RWPE2 (cell line): Measurements from ENCODE around the gene GCKR.
"Not testable (repeated sequence)": the region's sequence is repeated elsewhere in the genome, so short reads cannot be mapped to it uniquely, and the experiment has no call there.

ENCODE experiments used
- ATAC-seq: fragments of 200-7000 bp; cut with Tn5 transposase; 3 replicates; pipeline ENCODE4 v1.9.1; 2021; ENCODE audit warnings: low read depth
- DNase-seq: peaks from one replicate; pipeline ENCODE4 v3.0.0-alpha.2; 2020; ENCODE audit warnings: low spot score
- H3K27ac ChIP-seq: fragments of 450-650 bp; 2 replicates; pipeline ENCODE4 v1.5.1; 2017; ENCODE audit warnings: mild to moderate bottlenecking; ENCODE audit not compliant: poor library complexity, severe bottlenecking
- H3K27me3 ChIP-seq: fragments of 250-450 bp; sonication (Bioruptor Pico); 2 replicates; pipeline ENCODE4 v1.5.1; 2021; ENCODE audit warnings: mild to moderate bottlenecking, moderate library complexity; ENCODE audit not compliant: insufficient read depth, poor library complexity, severe bottlenecking
- H3K36me3 ChIP-seq: fragments of 250-450 bp; sonication (Bioruptor Pico); 2 replicates; pipeline ENCODE4 v1.5.1; 2020; ENCODE audit warnings: low read depth, mild to moderate bottlenecking, moderate library complexity
- H3K4me1 ChIP-seq: fragments of 250-450 bp; sonication (Bioruptor Pico); 2 replicates; pipeline ENCODE4 v1.5.1; 2021; ENCODE audit warnings: mild to moderate bottlenecking, moderate library complexity; ENCODE audit not compliant: insufficient read depth, poor library complexity, severe bottlenecking
- H3K4me3 ChIP-seq: fragments of 250-450 bp; sonication (Bioruptor Pico); 2 replicates; pipeline ENCODE4 v1.5.1; 2021; ENCODE audit warnings: mild to moderate bottlenecking, moderate library complexity; ENCODE audit not compliant: severe bottlenecking
- H3K9me3 ChIP-seq: fragments of 250-450 bp; sonication (Bioruptor Pico); 2 replicates; pipeline ENCODE4 v1.5.1; 2021; ENCODE audit warnings: mild to moderate bottlenecking, moderate library complexity; ENCODE audit not compliant: severe bottlenecking
- TF ChIP-seq, protein P1 (sequence below): fragments of 450-650 bp; IDR thresholded peaks from one replicate; pipeline ENCODE4 v1.5.1; 2017; ENCODE audit warnings: mild to moderate bottlenecking, moderate library complexity; ENCODE audit not compliant: poor library complexity, severe bottlenecking

The GCKR gene

GRCh38 chr2:27549303-27549702, 52.7 kb downstream of the GCKR start:
- DNase-seq (no peak), ATAC-seq (no peak)
- no peaks in the 10 kb centered on the region for H3K9me3 ChIP-seq
- TF ChIP-seq, protein P1, sequence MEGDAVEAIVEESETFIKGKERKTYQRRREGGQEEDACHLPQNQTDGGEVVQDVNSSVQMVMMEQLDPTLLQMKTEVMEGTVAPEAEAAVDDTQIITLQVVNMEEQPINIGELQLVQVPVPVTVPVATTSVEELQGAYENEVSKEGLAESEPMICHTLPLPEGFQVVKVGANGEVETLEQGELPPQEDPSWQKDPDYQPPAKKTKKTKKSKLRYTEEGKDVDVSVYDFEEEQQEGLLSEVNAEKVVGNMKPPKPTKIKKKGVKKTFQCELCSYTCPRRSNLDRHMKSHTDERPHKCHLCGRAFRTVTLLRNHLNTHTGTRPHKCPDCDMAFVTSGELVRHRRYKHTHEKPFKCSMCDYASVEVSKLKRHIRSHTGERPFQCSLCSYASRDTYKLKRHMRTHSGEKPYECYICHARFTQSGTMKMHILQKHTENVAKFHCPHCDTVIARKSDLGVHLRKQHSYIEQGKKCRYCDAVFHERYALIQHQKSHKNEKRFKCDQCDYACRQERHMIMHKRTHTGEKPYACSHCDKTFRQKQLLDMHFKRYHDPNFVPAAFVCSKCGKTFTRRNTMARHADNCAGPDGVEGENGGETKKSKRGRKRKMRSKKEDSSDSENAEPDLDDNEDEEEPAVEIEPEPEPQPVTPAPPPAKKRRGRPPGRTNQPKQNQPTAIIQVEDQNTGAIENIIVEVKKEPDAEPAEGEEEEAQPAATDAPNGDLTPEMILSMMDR = no peak
- no peak overlapping the region for H3K27ac ChIP-seq
- H3K36me3 ChIP-seq = no peaks in the 10 kb centered on the region
- H3K27me3 ChIP-seq = no peaks in the 10 kb centered on the region
- no peak overlapping the region for H3K4me3 ChIP-seq
- no peaks in the 10 kb centered on the region for H3K4me1 ChIP-seq

GRCh38 chr2:27551514-27551913, 54.9 kb downstream of the GCKR start:
- no peak for ATAC-seq
- no peaks in the 10 kb centered on the region for H3K36me3 ChIP-seq
- H3K27ac ChIP-seq = no peak overlapping the region
- no peaks in the 10 kb centered on the region for H3K4me1 ChIP-seq
- no peaks in the 10 kb centered on the region for H3K27me3 ChIP-seq
- DNase-seq = no peak
- no peak overlapping the region for H3K4me3 ChIP-seq
- TF ChIP-seq, protein P1 = no peak
- H3K9me3 ChIP-seq = no peaks in the 10 kb centered on the region

- ATAC-seq = no peak
- no peak overlapping the region for H3K4me3 ChIP-seq
- no peak overlapping the region for H3K27ac ChIP-seq
- H3K27me3 ChIP-seq = no peaks in the 10 kb centered on the region
- TF ChIP-seq, protein P1 = no peak
- DNase-seq = no peak
- H3K4me1 ChIP-seq = no peaks in the 10 kb centered on the region
- no peaks in the 10 kb centered on the region for H3K9me3 ChIP-seq
- no peaks in the 10 kb centered on the region for H3K36me3 ChIP-seq
These were observed 56.3 kb downstream of the GCKR start for GRCh38 chr2:27552941-27553340.

DNA sequence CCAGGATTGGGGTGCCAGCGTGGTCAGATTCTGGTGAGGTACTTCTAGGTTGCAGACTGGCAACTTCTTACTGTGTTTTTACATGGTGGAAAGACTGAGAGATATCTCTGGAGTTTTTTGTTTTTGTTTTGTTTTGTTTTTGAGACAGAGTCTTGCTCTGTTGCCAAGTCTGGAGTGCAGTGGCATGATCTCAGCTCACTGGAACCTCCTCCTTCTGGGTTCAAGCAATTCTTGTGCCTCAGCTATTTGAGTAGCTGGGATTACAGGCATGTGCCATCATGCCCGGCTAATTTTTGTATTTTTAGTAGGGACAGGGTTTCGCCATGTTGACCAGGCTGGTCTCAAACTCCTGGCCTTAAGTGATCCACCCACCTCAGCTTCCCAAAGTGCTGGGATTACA, 57.8 kb downstream of the GCKR start:
- not testable (repeated sequence) for H3K9me3 ChIP-seq, ATAC-seq, H3K36me3 ChIP-seq, H3K4me3 ChIP-seq, H3K27me3 ChIP-seq, H3K27ac ChIP-seq, H3K4me1 ChIP-seq, DNase-seq

DNA sequence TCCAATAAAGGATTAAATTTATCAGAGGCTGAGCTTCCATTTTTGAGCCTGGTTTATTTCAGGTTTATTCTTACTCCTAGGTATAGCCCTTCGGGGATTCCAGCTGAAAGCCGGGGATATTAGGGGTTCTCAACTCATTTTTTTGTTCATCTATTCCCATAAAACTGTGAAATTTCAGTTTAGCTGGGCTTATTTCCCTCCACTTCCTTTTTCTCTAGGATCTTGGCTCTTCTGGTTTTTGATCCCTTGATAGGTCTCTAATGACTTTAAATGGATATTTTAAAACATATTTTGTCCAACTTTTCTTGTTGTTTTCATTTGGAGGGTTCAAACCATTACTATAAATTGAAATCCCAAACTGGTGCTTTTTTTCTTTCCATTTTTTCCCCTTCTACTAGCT, 62.6 kb downstream of the GCKR start:
- no peaks in the 10 kb centered on the region for H3K9me3 ChIP-seq
- DNase-seq = no peak
- no peaks in the 10 kb centered on the region for H3K36me3 ChIP-seq
- no peaks in the 10 kb centered on the region for H3K4me1 ChIP-seq
- TF ChIP-seq, protein P1 = no peak
- no peak for ATAC-seq
- no peak overlapping the region for H3K27ac ChIP-seq
- no peaks in the 10 kb centered on the region for H3K27me3 ChIP-seq
- H3K4me3 ChIP-seq = no peak overlapping the region
